CD4-positive, alpha-beta T cell treated with Interferon gamma for 1 hour (primary cell): ENCODE measurements around the gene CAPN14.
"Not testable (repeated sequence)": the region's sequence is repeated elsewhere in the genome, so short reads cannot be mapped to it uniquely, and the experiment has no call there.

ENCODE experiments used
- DNase-seq: peaks from one replicate; pipeline ENCODE4 v3.0.0-alpha.2; 2020

CAPN14 gene

GRCh38 chr2:31192396-31192795 is 24.9 kb downstream of the CAPN14 start:
- no peak for DNase-seq

- no peak for DNase-seq
These were observed 25.4 kb downstream of the CAPN14 start for GRCh38 chr2:31191931-31192330.

GRCh38 chr2:31190188-31190587 is 27.1 kb downstream of the CAPN14 start:
- DNase-seq: no peak

- no peak for DNase-seq
These were observed 28.2 kb downstream of the CAPN14 start for GRCh38 chr2:31189141-31189540.

- DNase-seq: no peak
These were observed 29.2 kb downstream of the CAPN14 start for GRCh38 chr2:31188131-31188530.

- no peak for DNase-seq
These were observed 30.1 kb downstream of the CAPN14 start for GRCh38 chr2:31187166-31187565.

GRCh38 chr2:31183973-31184372 is 33.3 kb downstream of the CAPN14 start:
- DNase-seq: not testable (repeated sequence)

- DNase-seq: no peak
These were observed 40.6 kb downstream of the CAPN14 start for GRCh38 chr2:31176742-31177141.

GRCh38 chr2:31171142-31171541 is 46.2 kb downstream of the CAPN14 start:
- DNase-seq: no peak

- DNase-seq: peak; percentile 50
These were observed 47.1 kb downstream of the CAPN14 start for GRCh38 chr2:31170071-31170698.

- no peak for DNase-seq
These were observed 49.0 kb downstream of the CAPN14 start for GRCh38 chr2:31168291-31168690.

GRCh38 chr2:31166925-31167324 is 50.4 kb downstream of the CAPN14 start:
- DNase-seq: no peak

GRCh38 chr2:31163011-31163539 is 54.2 kb downstream of the CAPN14 start:
- DNase-seq: no peak

- DNase-seq: no peak
These were observed 55.7 kb downstream of the CAPN14 start for GRCh38 chr2:31161637-31162036.

- DNase-seq: no peak
These were observed 65.8 kb downstream of the CAPN14 start for GRCh38 chr2:31151501-31151900.

- DNase-seq: no peak
These were observed 67.1 kb downstream of the CAPN14 start for GRCh38 chr2:31150120-31150670.

- no peak for DNase-seq
These were observed 68.8 kb downstream of the CAPN14 start for GRCh38 chr2:31148514-31148913.

GRCh38 chr2:31147645-31148044 is 69.7 kb downstream of the CAPN14 start:
- DNase-seq: no peak

- no peak for DNase-seq
These were observed 75.2 kb downstream of the CAPN14 start for GRCh38 chr2:31142110-31142509.

- DNase-seq: no peak
These were observed 75.8 kb downstream of the CAPN14 start for GRCh38 chr2:31141443-31142085.

- DNase-seq: no peak
These were observed 77.2 kb downstream of the CAPN14 start for GRCh38 chr2:31140151-31140550.

- no peak for DNase-seq
These were observed 77.6 kb downstream of the CAPN14 start for GRCh38 chr2:31139671-31140070.

- DNase-seq: peak; percentile 29
These were observed 79.0 kb downstream of the CAPN14 start, which contains the start of gene GALNT14 for GRCh38 chr2:31138037-31138962. TSS of gene GALNT14 (minus strand) at chr2:31138440. CDS start at chr2:31138086, 354 bp downstream.
